Lower leg skin (tissue), 4 donors: ENCODE measurements around the gene SCUBE1. TPM values are rescaled to one million over a fixed set of nuclear protein-coding genes. Genes with fewer than 3 reads are reported as not detected.

Experiments
- DNase-seq, 2 donors: peaks; one replicate each; pipeline ENCODE4 v3.0.0-alpha.2; 2019; ENCODE audit warnings: low spot score in 2 of 2
- H3K4me3 ChIP-seq: fragments of 200-600 bp; sonication (generic); 2 replicates; pipeline ENCODE4 v1.5.1; 2017; ENCODE audit warnings: mild to moderate bottlenecking, low read depth; ENCODE audit not compliant: poor library complexity, severe bottlenecking
- POLR2A ChIP-seq, 2 donors: fragments of 450-650 bp; IDR thresholded peaks; one replicate each; pipeline ENCODE4 v1.6.1; 2016 to 2017; ENCODE audit warnings: antibody characterized with exemption in 2 of 2, mild to moderate bottlenecking in 1 of 2, moderate library complexity in 1 of 2
- whole genome bisulfite sequencing, 2 donors: methylation state at CpG; one replicate each; pipeline ENCODE4 v1.1.5; 2018; 5-methylcytosine and 5-hydroxymethylcytosine counted together
- intact Hi-C: fragments of 100-400 bp; cut with DNase I; formaldehyde crosslinking; loops from one replicate; pipeline ENCODE4 v1.15.0; 2023; ENCODE audit warnings: low total_unique reads
- total RNA-seq, 4 donors: library from RNA; depleted of rRNA; stranded (reverse); fragments of >200 nt; gene quantifications; one replicate each; pipeline ENCODE4 v1.1.0, GENCODE V29; 2016
- TF ChIP-seq, protein P1 (sequence below), 3 donors: fragments of 450-650 bp; IDR thresholded peaks; one replicate each; pipeline ENCODE4 v1.5.1; 2016; ENCODE audit warnings: antibody characterized with exemption in 3 of 3, mild to moderate bottlenecking in 3 of 3, moderate library complexity in 2 of 3

Gene SCUBE1
- total RNA-seq, 4 donors from 2014 or later: 0.20 to 1.1 (median 0.28) TPM

DNA sequence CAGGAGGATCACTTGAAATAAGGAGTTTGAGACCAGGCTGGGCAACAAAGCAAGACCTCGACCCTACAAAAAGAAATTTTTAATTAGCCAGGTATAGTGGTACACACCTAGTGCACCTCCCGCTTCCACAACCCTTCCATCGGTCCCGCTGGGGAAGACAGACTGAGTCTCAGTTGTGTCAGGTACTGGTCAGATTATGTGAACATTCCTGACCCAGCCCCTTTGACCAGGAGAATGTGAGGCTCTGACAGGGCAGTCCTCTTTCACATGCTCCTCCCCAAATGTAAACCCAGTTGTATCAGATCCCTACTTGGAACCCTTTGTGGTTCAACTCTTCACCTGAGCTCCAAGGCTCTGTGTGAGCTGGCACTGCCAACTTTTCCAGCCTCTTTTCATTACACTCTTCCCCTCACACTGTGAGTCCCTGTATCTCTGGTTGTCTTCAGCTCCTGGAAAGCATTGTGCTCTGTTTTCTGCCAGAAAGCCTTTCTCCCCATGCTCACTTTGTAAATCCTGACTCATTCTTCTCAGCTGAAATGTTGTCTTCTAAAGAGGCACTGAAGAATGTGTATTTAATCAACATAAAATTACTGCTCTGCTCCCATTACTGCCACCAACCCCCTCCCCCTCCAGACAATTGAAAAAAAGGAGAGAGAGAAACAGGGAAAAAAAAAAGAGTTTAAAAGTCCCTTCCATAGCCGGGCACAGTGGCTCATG, 154.2 kb downstream of the SCUBE1 start:
- WGBS, 2 donors: 88 to 94% methylated on average over 5 of the region's 5 CpGs
- intact Hi-C loops: no loop called here
- TF ChIP-seq POLR2A (IDR thresholded peaks at IDR 0.05): no peak
- TF ChIP-seq, protein P1, sequence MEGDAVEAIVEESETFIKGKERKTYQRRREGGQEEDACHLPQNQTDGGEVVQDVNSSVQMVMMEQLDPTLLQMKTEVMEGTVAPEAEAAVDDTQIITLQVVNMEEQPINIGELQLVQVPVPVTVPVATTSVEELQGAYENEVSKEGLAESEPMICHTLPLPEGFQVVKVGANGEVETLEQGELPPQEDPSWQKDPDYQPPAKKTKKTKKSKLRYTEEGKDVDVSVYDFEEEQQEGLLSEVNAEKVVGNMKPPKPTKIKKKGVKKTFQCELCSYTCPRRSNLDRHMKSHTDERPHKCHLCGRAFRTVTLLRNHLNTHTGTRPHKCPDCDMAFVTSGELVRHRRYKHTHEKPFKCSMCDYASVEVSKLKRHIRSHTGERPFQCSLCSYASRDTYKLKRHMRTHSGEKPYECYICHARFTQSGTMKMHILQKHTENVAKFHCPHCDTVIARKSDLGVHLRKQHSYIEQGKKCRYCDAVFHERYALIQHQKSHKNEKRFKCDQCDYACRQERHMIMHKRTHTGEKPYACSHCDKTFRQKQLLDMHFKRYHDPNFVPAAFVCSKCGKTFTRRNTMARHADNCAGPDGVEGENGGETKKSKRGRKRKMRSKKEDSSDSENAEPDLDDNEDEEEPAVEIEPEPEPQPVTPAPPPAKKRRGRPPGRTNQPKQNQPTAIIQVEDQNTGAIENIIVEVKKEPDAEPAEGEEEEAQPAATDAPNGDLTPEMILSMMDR (IDR thresholded peaks at IDR 0.05): no peak

DNA sequence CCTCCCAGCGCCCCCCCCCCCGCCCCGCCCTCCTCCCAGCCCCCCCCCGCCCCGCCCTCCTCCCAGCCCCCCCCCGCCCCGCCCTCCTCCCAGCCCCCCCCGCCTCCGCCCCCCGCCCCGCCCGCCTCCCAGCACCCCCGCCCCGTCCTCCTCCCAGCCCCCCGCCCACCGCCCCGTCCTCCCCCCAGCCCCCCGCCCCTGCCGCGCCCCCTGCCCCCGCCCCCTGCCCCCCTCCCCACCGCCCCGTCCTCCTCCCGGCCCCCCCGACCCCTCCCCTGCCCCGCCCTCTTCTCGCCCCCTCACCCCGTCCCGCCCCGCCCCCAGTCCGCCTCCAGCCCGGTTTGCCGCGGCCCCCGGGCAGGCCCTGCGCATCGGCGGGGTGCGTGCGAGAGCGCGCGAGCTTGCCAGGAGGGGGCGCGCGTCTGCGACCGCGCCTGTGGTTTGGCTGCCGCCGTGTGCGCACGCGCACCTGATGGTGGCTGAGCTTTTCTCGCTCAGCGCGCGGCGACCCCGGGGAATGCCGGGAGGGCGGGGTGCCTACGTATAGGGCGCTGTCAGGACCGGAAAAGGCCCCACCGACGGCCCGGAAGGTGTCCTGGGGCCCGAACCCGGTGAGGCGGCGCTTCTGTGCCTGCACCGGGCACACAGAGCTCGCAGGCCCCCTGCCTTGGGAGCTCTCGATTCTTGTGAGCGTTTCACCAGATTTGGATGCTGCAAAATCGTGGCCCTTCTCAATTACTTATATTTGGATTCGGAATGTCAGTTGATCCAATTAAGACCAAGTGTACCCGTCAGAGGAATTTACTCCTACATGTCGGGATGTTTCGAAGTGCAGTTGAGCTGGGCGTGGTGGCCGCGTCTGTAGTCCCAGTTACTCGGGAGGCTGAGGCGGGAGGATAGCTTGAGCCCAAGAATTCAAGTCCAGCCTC, 155.7 kb downstream of the SCUBE1 start:
- no peak overlapping the region for H3K4me3 ChIP-seq
- intact Hi-C loops: no loop called here
- TF ChIP-seq, protein P1 (IDR thresholded peaks at IDR 0.05): no peak
- TF ChIP-seq POLR2A (IDR thresholded peaks at IDR 0.05): no peak
- WGBS, 2 donors: 6 to 9% methylated on average over 23 to 35 of the region's 86 CpGs
- DNase-seq: peak; percentile 94 to 99

More for the DNA sequence above, 154.2 kb downstream of the SCUBE1 start:
- no peak for DNase-seq
- H3K4me3 ChIP-seq: no peak overlapping the region

DNA sequence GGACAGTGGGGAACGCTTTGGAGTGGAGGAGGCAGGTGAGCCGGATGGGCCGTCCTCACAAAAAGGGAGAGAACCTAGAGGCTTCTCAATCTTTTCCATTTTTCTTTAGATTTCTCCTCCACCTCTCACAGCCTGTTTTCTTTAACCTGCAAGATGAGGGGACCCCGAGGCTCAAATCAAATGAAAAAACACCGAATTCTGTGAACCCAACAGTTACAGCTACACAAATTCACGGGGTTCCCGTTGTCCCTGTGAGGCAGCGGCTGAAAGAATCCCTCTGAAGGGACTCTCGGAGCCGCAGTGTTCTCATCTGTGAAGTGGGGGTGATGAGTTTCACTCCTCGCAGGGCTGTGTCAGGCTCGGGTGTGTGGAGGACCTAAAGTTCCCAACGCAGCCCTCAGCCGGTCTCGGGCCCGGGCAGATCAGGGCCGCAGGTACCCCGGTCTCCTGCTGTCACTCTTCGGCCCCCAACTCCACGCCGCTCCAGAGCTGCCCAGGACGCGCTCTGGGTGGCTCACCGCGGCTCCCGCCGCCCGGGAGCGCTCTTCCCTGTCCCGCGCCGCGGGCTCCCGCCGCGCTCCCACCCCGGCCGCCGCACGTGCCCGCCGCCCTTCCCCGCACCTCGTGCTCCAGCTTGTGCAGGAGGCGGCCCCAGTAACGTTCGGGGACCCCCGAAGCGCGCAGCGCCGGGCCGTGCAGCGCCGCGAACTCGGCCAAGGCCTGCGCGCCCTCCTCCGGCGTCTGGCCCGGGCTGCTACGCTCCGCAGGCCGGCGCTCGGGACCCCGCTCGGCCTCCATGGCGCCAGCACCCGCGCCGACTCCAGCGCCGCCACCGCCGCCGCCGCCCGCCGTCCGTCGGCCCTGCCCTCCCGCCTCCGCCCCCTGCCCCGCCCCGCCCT, 156.7 kb downstream of the SCUBE1 start, which contains the start of gene TTLL12:
Gene TTLL12 (minus strand): TSS at position 863 of the 899 bp plus-strand sequence. CDS start 65 bp downstream, at position 798.
- no peak for DNase-seq
- 1 to 2% methylated on average over 26 to 36 of the region's 87 CpGs for WGBS, 2 donors
- intact Hi-C loops: no loop called here
- TF ChIP-seq, protein P1 (IDR thresholded peaks at IDR 0.05): no peak
- no peak for TF ChIP-seq POLR2A (IDR thresholded peaks at IDR 0.05)
- peak within 1 kb of the TSS; percentile 47 for H3K4me3 ChIP-seq

DNA sequence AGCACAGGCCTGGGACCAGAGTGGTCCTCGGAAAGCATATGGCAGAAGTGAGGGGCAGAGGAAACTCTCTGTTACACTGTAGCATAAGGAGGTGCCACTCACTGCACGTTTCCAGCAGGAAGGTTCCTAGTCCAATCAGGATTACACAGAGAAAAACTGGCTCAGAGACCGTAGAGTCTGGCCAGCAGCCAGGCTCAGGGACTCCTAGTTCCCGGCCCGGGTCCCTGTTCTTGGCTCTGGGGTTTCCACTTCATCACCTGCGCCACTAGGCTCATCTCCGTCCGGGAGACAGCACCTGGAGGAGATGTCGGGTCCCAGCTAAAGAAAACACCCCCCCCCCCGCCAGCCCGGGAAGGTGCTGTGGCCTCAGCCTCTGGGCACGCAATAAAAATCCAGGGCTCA, 157.3 kb downstream of the SCUBE1 start:
- 4 to 17% methylated on average over 12 of the region's 12 CpGs for WGBS, 2 donors
- peak; percentile 61 to 91 for DNase-seq
- TF ChIP-seq POLR2A (IDR thresholded peaks at IDR 0.05): no peak
- TF ChIP-seq, protein P1 (IDR thresholded peaks at IDR 0.05): no peak
- intact Hi-C loops: no loop called here
- H3K4me3 ChIP-seq: no peak overlapping the region
